Transverse colon (tissue), 4 donors: ENCODE measurements around the gene ABCC11. TPM values are rescaled to one million over a fixed set of nuclear protein-coding genes. Genes with fewer than 3 reads are reported as not detected.

Source experiments
- DNase-seq: peaks from one replicate; pipeline ENCODE4 v3.0.0-alpha.2; 2019
- H3K27ac ChIP-seq, 4 donors: fragments of 200-600 bp; sonication (generic); 2 replicates each; pipeline ENCODE4 v1.5.1; 2016 to 2018; ENCODE audit warnings: inconsistent platforms in 4 of 4
- H3K27me3 ChIP-seq: fragments of 200-600 bp; sonication (generic); 2 replicates; pipeline ENCODE4 v1.5.1; 2017; ENCODE audit warnings: inconsistent platforms
- H3K36me3 ChIP-seq, 4 donors: fragments of 200-600 bp; sonication (generic); 2 replicates each; pipeline ENCODE4 v1.5.1; 2017 to 2019; ENCODE audit warnings: inconsistent platforms in 4 of 4
- H3K4me1 ChIP-seq, 4 donors: fragments of 200-600 bp; sonication (generic); 2 replicates each; pipeline ENCODE4 v1.5.1; 2017 to 2020; ENCODE audit warnings: inconsistent platforms in 4 of 4
- H3K4me3 ChIP-seq, 4 donors: fragments of 200-600 bp; sonication (generic); 1 replicate in 1 of 4; 2 replicates in 3 of 4; pipeline versions ENCODE4 v1.5.1 to v1.6.1; 2017 to 2019; ENCODE audit warnings: inconsistent platforms in 4 of 4
- H3K9me3 ChIP-seq, 2 donors: fragments of 200-600 bp; sonication (generic); 2 replicates each; pipeline ENCODE4 v1.5.1; 2017 to 2019; ENCODE audit warnings: inconsistent platforms in 2 of 2
- CTCF ChIP-seq, 5 experiments: fragments of 200-600 bp in 3 of 5; fragments of 450-650 bp in 2 of 5; sonication (generic) in 3 of 5; IDR thresholded peaks; 1 replicate in 2 of 5; 2 replicates in 3 of 5; pipeline ENCODE4 v1.5.1; 2016 to 2017; ENCODE audit warnings: antibody characterized with exemption in 5 of 5, inconsistent platforms in 3 of 5, mild to moderate bottlenecking in 2 of 5, moderate library complexity in 1 of 5
- EP300 ChIP-seq: sonication (generic); formaldehyde crosslinking; IDR thresholded peaks from one replicate; pipeline ENCODE4 v1.6.1; 2017; ENCODE audit warnings: antibody characterized with exemption, low read depth
- POLR2A ChIP-seq: fragments of 450-650 bp; IDR thresholded peaks from one replicate; pipeline ENCODE4 v1.6.1; 2016; ENCODE audit warnings: antibody characterized with exemption, mild to moderate bottlenecking, moderate library complexity
- POLR2AphosphoS5 ChIP-seq, 3 donors: sonication (generic); formaldehyde crosslinking; IDR thresholded peaks; one replicate each; pipeline ENCODE4 v1.6.1; 2016; ENCODE audit warnings: antibody characterized with exemption in 3 of 3
- WGBS, 2 donors: methylation state at CpG; one replicate each; pipeline ENCODE4 v1.1.5; 2018; ENCODE audit warnings: low coverage in 1 of 2; 5-methylcytosine and 5-hydroxymethylcytosine counted together
- in situ Hi-C, 4 donors: fragments of 200-750 bp; cut with MboI; loops; one replicate each; pipeline versions ENCODE4 v1.15.0 to v1.15.1; 2017; ENCODE audit warnings: low sequenced_read_pairs in 3 of 4, low pct_ligation_motif_present in 1 of 4, low pct_unique_long_range_greater_than_20kb in 1 of 4
- intact Hi-C: fragments of 100-400 bp; cut with DNase I; formaldehyde crosslinking; loops from one replicate; pipeline ENCODE4 v1.15.1; 2023; ENCODE audit warnings: low total_unique reads
- total RNA-seq, 4 donors: library from RNA; depleted of rRNA; stranded (reverse); fragments of >200 nt; gene quantifications; one replicate each; pipeline ENCODE4 v1.1.0, GENCODE V29; 2016

Gene ABCC11
- total RNA-seq, 4 donors from 2014 or later = 0.16 to 10.7 (median 0.27) TPM; not detected in 1

- H3K27ac ChIP-seq = no peak overlapping the region
Observed at GRCh38 chr16:48126801-48127644, 120.3 kb downstream of the ABCC11 start.

GRCh38 chr16:48125888-48126287 lies 121.5 kb downstream of the ABCC11 start:
- WGBS, 2 donors = 90 to 97% methylated on average over 5 of the region's 5 CpGs
- in situ Hi-C loops (no loop called here), intact Hi-C loops (no loop called here)
- no peak overlapping the region for H3K27ac ChIP-seq
- DNase-seq = no peak
- no peaks in the 10 kb centered on the region for H3K4me1 ChIP-seq
- TF ChIP-seq CTCF (IDR thresholded peaks at IDR 0.05) (no peak), POLR2A (no peak)
- H3K4me3 ChIP-seq = no peak overlapping the region
- H3K36me3 ChIP-seq = no peaks in the 10 kb centered on the region
- no peaks in the 10 kb centered on the region for H3K27me3 ChIP-seq
- H3K9me3 ChIP-seq = no peaks in the 10 kb centered on the region

More at GRCh38 chr16:48126801-48127644, 120.3 kb downstream of the ABCC11 start:
- H3K9me3 ChIP-seq = no peaks in the 10 kb centered on the region
- WGBS, 2 donors = 60 to 72% methylated on average over 4 to 13 of the region's 13 CpGs
- H3K27me3 ChIP-seq = no peaks in the 10 kb centered on the region
- TF ChIP-seq CTCF (IDR thresholded peaks at IDR 0.05) (no peak), POLR2AphosphoS5 (IDR thresholded peaks at IDR 0.05) (no peak), POLR2A (no peak), EP300 (no peak)
- H3K4me3 ChIP-seq = no peak overlapping the region
- in situ Hi-C loops (no loop called here), intact Hi-C loops (no loop called here)
- DNase-seq = no peak
- H3K4me1 ChIP-seq = no peaks in the 10 kb centered on the region
- no peaks in the 10 kb centered on the region for H3K36me3 ChIP-seq

GRCh38 chr16:48124266-48124665 lies 123.1 kb downstream of the ABCC11 start:
- Histone ChIP-seq H3K27me3 (no peaks in the 10 kb centered on the region), H3K4me3 (no peak overlapping the region), H3K9me3 (no peaks in the 10 kb centered on the region), H3K36me3 (no peaks in the 10 kb centered on the region), H3K27ac (no peak overlapping the region), H3K4me1 (no peaks in the 10 kb centered on the region)
- 74% methylated on average over 2 of the region's 2 CpGs; no CpG with 5 or more reads in 1 of the 2 donors for WGBS, 2 donors
- in situ Hi-C loops (no loop called here), intact Hi-C loops (no loop called here)
- TF ChIP-seq POLR2A = no peak
- TF ChIP-seq POLR2AphosphoS5 (IDR thresholded peaks at IDR 0.05) = no peak
- no peak for TF ChIP-seq CTCF (IDR thresholded peaks at IDR 0.05)
- no peak for TF ChIP-seq EP300
- DNase-seq = no peak

DNA sequence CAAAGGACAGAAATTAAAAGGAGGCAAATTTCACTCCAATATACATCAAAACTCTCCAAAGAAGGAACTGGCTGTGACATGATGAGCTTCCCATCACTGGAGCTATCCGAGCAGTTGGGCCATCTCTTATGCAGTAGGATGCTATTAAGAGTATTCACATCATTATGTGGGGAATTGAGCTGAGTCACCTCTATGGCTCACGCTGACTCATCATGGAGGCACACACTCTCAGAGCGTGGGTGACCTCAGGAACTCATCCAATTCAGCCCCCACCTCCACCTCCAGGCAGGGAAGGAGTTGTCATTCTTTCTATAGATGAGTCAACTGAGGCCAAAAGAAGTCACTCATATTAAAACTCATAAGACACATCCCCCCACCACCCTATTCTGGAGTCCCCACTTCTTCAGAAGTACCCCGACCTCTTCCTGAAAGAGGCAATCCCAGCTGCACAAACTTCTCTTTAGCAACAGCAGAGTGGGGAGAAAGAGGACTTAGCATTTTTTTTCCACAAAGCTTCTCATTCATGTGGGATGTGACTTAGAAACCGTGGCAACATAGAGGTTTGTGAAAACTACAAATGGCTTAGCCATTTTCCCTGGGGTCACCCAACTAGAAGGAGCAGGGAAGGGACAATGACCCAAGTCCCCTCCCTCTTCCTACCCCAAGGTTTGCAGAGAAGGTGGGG lies 124.1 kb downstream of the ABCC11 start:
- no peaks in the 10 kb centered on the region for H3K9me3 ChIP-seq
- no peak overlapping the region for H3K27ac ChIP-seq
- WGBS, 2 donors = 47 to 50% methylated on average over 2 to 5 of the region's 5 CpGs
- TF ChIP-seq EP300 = no peak
- TF ChIP-seq POLR2A = no peak
- no peak for TF ChIP-seq CTCF (IDR thresholded peaks at IDR 0.05)
- TF ChIP-seq POLR2AphosphoS5 (IDR thresholded peaks at IDR 0.05) = no peak
- intact Hi-C loops (no loop called here), in situ Hi-C loops (no loop called here)
- H3K36me3 ChIP-seq = no peaks in the 10 kb centered on the region
- no peaks in the 10 kb centered on the region for H3K27me3 ChIP-seq
- no peak overlapping the region for H3K4me3 ChIP-seq
- no peaks in the 10 kb centered on the region for H3K4me1 ChIP-seq
- DNase-seq = no peak
